HG03558 (cell line): Measurements from ENCODE around the gene SYT1.
"Not testable (repeated sequence)": the region's sequence is repeated elsewhere in the genome, so short reads cannot be mapped to it uniquely, and the experiment has no call there.

Experiments
- ATAC-seq: cut with Tn5 transposase; IDR thresholded peaks from one replicate; pipeline ENCODE4 v1.9.1; 2021; ENCODE audit warnings: moderate number of reproducible peaks; ENCODE audit not compliant: unreplicated experiment; ENCODE audit errors: extremely low read depth

The SYT1 gene

DNA sequence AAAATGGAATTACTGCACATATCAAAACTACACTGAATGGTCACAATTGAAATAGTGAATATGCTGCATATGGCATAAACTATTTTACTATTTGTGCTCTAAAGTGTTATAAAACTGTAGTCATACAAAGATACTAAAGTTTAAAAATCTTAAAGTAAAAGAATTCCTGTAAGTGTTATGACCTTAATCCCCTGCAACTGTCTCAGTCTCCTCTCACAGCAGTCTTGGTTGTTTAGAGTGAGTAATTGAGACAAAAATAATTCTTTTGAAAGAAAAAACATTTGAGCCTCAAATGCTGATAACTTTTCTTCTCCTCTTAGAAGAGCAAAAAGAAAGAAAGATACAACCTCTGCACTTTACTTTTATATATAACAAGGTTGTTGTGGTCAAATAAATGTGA, 99.9 kb downstream of the SYT1 start:
- ATAC-seq, result no peak

DNA sequence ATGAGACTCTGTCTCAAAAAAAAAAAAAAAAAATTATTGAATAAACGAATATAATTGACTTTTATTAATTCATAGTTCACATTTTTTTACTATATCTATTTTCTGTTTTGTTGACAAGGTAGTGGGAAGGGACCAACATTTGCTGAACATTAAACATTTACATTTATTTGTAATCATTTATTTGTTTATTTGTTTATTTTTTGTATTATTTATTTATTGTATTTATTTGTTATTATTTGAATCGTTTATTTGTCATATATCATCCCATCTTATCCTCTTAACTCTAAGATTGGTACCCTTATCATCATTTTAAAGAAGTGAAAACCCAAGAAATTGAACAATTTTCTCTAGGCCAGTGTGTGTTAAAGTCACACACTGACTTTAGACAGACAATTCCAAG, 101.5 kb downstream of the SYT1 start:
- ATAC-seq, result no peak

DNA sequence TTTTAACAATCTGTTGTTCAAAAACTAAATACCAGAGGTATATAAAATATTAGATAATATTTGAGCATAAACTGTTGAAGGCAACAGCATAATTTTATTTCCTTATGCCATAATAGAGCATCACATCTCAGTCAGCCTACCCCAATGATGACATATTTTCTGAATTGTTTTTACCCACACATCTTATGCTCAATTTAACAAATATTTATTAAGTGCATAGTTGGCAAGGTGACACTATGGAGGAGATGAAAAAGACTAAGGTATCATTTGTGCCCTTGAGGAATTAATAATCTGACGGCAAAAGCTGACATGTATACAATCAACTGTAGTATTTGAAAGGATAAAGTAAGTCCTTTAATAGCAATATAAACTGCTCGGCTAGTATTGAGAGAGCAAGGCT, 102.4 kb downstream of the SYT1 start:
- ATAC-seq, result no peak

DNA sequence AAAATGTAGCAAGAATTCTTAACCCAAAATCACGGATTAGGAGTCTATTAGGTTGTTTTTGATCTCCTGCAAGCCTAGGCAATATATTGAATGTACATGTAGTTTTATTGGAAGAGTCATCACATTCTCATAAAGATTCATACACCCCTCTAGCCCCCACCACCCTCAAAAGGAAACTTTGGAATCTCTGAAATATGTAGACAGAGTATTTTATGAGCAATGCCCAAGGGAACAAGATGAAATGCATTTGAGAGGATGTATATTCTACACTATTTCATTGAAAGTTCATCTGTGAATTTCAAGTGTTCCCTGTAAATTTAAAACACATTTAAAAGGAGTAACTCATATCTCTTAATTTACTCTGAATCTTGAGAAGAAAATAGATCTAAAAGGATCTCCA, 103.7 kb downstream of the SYT1 start:
- no peak for ATAC-seq

DNA sequence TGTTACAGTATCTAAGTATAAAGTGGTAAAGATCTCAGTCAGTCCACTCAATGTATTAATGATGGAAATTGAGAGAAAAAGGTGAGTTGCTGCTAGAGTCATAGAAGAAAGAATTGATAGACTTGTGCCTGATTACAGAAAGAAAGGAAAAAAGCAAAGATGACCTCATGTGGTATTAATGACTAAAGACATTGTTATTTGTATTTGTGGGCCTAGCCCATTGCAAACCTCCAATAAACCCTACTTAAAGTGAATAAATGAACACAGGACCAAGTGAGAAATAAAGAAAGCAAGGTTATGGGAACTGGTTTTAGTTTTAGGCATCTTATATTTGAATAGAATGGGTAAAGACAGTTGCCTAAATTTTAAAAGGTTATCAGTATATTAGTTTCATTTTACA, 105.5 kb downstream of the SYT1 start:
- no peak for ATAC-seq

DNA sequence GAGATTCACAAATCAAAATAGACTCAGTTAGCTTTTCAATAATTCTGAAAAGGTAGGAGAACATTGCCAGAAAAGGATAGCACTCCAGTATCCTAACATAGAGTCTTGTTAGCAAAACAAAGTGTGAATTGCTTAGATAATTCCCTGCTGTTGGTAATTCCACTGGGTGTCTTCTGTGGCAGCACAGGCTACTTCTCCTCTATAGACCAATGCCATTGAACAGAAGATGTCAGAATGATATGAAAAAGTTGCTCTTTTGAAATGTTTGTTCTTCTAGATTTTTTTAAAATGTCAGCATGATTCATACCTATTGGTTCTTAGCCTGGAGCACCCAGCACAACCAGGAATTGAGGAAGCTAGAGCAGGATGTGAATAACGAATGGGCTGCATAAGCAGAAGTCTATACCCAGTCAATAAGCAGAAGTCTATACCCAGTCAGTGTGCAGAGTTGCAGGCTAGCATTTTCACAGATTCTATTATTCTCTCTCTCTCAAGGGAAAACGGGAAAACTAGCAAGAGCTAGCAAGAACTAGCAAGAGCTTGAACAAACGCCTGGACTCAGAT, 112.8 kb downstream of the SYT1 start:
- no peak for ATAC-seq

DNA sequence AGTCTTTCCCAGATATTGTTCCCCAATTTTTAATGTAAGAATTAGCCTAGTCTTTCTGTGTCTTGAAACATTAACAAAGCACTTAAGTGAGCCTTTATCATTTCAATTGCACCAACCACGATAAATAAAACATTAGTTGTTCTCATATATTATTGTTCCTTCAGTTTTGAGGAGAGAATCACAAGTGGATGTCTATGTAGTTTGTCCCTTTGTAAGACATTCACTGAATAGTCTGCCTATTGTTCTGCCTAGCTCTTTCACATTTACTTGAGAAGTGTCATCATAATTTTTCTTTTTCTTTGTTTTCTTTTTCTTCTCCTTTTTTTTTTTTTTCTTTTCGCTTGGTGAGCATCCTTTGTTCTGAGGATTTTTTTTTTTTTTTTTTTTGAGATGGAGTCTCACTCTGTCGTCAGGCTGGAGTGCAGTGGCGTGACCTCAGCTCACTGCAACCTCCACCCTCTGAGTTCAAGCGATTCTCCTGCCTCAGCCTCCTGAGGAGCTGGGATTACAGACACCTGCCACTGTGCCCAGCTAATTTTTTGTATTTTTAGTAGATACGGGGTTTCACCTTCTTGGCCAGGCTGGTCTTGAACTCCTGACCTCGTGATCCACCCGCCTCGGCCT, 129.7 kb downstream of the SYT1 start:
- ATAC-seq, result no peak

DNA sequence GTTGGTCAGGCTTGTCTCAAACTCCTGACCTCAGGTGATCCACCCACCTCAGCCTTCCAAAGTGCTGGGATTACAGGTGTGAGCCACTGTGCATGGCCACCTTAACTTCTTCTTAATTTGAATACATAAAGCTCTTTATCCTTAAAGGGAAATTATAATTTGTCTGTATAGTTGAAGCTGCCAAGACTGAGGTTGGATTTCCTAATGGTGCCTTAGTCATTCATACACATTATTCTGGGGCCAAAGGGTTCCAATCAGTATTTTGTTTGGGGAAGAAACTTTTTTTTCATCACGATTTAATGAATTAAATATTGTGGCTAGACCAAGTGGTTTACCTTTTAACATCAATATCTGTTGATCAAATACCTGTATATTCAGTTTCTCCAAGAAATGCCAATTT, 135.9 kb downstream of the SYT1 start:
- no peak for ATAC-seq

DNA sequence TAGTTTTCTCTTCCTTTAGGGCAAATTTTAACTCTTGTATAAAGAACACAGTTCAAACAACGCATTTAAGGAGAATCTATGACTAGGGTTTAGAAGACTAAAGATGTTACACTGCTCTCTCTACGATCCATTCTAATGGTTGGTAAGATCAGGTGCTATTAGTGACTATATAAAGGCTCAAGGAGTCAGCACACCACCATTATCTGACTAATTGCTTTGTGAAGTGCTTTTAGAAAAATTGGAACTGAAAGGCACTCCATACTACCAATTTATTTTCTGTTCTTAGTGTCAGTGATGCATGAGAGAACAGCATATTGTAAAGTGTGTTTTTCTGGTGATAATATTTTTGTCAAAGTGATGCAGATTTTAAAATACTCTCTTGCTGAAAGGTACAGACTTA, 136.8 kb downstream of the SYT1 start:
- ATAC-seq, result no peak

DNA sequence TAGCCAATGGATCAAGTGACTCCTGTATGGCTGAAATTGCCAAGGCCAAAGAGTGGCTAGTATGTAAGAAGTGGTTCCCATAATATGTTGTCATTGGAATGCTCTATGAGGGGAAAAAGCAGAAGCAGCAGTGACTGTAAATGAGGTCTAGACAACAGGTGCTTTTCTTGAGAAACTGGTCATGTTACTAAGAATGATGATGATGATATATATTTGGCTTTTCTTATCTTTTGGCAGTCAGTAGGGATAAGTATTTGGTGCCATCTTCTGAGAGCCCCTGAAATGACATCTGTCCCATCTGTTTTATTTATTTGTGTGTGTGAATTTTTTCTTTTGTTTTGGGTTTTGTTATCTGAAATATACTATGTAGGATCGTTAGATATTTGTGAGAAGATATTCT, 141.7 kb downstream of the SYT1 start:
- no peak for ATAC-seq

DNA sequence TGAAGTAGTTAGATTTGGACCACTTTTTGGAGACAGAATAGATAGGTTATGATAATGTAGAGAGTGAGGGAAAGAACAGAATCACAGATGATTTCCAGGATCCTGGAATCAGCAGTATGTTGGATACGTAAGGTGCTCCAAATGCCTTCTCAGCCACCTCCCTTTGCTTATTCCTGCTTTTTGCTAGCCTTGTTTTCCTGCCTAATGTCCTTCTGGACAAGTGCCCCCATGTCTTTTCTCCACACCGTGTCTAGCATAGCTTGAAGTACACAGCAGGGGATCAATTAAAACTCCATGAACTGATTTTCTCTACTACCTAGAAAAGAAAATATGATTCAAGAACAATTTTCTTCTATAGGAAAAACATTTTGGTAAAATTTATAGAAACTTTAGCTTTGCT, 144.0 kb downstream of the SYT1 start:
- ATAC-seq, result no peak

DNA sequence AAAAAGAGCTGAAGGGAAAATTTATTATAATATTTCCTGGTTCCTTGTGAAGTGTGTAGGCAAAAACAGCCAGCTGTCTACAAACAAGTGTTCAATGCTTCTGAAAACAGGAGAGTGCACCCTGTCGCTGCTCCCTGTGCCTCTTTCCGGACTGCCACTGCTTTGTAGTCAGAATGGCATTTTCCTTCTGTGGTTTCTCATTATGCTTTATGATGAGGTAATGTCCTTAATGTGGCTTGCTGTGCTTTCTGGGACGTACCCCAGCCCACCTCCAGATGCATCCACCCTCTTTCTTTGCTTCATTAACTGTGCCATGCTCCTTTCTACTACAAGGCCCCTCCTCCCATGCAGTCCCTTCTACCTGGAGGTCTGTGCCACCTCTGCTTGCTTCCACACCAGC, 148.1 kb downstream of the SYT1 start:
- ATAC-seq, result no peak

DNA sequence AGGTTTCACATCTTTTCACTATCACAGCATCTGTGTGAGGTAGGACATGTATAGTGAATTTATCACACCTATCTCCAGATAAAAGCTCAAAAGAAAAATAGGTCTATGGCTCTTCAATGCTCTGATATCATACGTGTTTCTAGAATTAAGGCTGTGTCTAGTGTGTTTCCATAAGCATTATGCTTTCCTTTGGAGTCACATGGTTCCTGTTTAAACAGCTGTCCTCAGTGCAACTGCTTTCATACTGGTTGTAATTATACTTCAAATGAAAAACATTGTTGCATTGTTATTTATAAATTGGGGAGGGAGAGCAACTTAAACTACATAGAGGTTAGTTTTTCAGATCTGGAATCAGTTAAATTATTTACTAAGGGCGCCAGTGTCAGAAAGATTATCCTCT, 151.6 kb downstream of the SYT1 start:
- ATAC-seq, result no peak

DNA sequence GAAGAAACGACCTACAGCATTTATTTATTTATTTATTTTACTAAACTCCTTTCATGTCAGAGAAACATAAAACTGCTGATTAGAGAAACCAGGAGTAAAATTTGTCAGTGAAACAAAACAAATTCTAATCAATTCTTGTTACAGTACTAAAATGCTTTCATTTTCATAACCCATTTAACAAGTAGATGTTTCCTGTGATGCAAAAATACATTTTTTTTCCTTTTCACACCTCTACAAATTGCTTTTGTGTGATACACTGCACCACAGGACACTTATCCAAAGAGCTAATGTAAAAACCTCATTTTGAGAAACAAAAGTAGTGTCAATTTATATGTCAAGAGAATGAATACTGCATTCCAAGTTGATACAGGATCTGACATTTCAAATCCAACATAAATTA, 155.1 kb downstream of the SYT1 start:
- peak; percentile 51 for ATAC-seq

DNA sequence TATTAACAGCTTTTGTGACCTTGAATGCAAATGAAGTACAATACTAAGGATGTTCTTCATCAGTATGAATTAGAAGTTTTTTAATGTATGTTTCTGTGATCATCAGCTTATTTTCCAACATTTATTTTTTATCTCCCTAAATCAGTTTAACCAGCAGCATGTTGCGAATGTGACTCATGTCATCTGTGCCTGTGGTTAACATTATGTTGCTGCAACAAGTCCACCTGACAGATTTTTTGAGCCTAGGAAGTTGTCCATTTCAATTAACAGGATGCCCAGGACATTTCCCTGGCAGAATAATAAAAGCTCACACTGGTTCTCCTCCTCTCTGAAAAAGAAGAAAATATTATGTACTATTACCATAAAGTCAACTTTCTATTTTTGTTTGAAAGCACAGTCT, 155.5 kb downstream of the SYT1 start:
- no peak for ATAC-seq

DNA sequence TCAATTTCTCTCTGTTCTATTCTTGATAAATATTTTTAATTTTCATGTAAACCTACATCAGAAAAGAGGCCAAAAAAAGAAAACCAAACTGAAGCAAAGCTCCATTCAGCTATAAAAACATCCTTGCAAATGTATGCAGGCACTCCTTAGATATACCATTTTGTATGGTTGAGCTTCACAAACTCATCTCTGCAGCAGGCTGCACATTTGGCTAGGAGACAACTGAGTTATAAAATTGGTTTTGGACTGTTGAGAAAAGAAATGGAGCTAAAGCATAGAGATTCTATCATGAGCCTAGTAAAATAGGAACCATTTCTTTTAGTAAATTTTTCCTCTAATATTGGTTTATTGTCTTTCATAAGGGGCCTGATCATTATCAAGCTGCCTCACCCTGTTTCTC, 156.4 kb downstream of the SYT1 start:
- no peak for ATAC-seq

DNA sequence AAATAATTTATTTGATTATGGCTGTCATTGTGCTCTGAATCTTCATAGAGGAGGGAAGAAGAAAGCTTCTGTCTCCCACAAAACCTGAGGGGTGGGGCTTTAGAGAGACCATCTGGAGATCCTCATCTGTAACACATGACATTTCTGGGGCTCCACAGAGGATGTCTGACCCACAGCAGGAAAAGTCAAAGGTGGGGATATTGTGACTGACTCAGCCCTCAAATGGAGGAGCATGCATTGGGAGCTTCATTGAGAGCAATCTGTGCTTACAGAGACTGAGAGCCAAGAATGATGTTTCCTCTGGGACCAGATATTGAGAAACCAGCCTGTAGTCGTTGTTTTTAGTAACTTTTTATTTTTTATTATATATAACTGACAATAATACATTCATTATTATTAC, 158.7 kb downstream of the SYT1 start:
- ATAC-seq, result no peak

DNA sequence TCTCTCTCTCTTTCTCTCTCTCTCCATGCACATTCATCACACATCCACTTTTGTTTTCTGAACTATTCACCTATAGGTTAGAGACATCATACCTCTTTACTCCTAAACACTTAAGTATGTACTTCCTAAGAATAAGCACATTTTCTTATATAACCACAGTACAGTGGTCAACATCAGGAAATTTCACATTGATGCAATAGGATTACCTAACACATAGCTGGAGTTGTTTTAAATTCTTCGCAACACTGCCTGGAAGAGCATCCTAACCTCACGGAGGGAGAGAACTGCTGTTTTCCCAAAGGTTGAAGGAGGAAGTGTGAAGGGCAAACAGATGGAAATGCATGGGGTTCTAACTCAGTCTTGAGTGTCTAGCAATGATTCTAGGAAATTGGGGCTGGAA, 159.2 kb downstream of the SYT1 start:
- no peak for ATAC-seq

DNA sequence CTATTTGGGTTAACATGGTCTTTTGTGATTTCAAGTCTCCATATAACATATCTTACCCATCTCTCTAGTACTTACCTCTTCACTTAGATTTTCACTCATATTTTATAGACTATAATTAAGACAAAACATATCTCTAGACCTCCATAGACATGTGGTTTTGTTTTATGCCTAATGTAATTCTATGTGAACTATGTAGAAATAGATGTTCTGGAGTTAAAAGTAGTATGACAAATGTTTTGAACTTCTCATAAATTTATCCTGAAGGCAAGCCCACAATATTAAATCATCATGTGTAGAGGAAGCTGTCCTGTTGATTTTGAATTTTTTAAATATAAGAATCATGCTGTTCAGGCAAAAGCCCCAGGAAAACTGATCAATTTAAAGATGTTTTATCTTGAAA, 169.2 kb downstream of the SYT1 start:
- ATAC-seq, result no peak

DNA sequence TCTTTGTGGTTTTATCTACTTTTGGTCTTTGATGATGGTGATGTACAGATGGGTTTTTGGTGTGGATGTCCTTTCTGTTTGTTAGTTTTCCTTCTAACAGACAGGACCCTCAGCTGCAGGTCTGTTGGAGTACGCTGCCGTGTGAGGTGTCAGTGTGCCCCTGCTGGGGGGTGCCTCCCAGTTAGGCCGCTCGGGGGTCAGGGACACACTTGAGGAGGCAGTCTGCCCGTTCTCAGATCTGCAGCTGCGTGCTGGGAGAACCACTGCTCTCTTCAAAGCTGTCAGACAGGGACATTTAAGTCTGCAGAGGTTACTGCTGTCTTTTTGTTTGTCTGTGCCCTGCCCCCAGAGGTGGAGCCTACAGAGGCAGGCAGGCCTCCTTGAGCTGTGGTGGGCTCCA, 180.2 kb downstream of the SYT1 start:
- not testable (repeated sequence) for ATAC-seq

DNA sequence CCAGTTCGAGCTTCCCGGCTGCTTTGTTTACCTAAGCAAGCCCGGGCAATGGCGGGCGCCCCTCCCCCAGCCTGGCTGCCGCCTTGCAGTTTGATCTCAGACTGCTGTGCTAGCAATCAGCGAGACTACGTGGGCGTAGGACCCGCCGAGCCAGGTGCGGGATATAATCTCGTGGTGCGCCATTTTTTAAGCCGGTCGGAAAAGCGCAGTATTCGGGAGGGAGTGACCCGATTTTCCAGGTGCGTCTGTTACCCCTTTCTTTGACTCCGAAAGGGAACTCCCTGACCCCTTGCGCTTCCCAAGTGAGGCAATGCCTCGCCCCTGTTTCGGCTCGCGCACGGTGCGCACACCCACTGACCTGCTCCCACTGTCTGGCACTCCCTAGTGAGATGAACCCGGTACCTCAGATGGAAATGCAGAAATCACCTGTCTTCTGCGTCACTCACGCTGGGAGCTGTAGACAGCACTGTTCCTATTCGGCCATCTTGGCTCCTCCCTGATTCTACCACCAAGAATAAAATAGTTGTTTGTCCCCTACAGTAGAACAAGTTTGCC, 180.7 kb downstream of the SYT1 start:
- not testable (repeated sequence) for ATAC-seq

DNA sequence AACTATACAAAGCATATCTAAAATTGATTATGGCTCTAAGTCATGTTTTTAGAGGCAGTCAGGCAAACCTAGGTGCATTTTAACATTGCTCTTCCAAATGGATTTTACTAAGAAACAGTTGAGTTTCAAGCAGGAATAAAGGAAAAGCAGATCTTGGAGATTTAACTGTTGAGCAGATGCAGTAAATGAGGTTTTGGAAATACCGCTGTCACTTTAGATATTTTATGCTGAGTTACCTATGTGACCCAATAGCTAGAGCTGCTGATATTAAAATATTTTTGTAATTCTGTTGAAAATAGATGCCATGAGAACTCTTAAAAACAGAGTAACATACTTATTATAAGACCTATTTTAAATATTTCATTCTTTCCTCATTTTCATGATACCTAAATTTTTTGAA, 181.4 kb downstream of the SYT1 start:
- ATAC-seq, result no peak
